Measurements from ENCODE around the gene GSX2.
"Not testable (repeated sequence)": the region's sequence is repeated elsewhere in the genome, so short reads cannot be mapped to it uniquely, and the experiment has no call there.

The GSX2 gene

DNA sequence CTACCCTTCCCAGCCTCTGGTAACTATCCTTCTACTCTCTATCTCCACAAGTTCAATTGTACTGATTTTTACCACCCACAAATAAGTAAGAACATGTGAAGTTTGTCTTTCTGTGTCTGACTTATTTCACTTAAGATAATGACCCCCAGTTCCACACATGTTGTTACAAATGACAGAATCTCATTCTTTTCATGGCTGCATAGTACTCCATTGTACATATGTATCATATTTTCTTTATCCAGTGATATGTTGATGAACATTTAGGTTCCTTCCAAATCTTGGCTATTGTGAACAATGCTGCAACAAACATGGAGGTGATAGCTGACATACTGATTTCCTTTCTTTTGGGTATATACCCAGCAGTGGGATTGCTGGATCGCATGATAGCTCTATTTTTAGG is 27.7 kb downstream of the GSX2 start:
- no peak for DNase-seq (ENCODE audit: extremely low read depth, low read depth)
- TF ChIP-seq, protein P1, sequence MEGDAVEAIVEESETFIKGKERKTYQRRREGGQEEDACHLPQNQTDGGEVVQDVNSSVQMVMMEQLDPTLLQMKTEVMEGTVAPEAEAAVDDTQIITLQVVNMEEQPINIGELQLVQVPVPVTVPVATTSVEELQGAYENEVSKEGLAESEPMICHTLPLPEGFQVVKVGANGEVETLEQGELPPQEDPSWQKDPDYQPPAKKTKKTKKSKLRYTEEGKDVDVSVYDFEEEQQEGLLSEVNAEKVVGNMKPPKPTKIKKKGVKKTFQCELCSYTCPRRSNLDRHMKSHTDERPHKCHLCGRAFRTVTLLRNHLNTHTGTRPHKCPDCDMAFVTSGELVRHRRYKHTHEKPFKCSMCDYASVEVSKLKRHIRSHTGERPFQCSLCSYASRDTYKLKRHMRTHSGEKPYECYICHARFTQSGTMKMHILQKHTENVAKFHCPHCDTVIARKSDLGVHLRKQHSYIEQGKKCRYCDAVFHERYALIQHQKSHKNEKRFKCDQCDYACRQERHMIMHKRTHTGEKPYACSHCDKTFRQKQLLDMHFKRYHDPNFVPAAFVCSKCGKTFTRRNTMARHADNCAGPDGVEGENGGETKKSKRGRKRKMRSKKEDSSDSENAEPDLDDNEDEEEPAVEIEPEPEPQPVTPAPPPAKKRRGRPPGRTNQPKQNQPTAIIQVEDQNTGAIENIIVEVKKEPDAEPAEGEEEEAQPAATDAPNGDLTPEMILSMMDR (IDR thresholded peaks at IDR 0.05; ENCODE audit: low read depth, low read length) = no peak

DNA sequence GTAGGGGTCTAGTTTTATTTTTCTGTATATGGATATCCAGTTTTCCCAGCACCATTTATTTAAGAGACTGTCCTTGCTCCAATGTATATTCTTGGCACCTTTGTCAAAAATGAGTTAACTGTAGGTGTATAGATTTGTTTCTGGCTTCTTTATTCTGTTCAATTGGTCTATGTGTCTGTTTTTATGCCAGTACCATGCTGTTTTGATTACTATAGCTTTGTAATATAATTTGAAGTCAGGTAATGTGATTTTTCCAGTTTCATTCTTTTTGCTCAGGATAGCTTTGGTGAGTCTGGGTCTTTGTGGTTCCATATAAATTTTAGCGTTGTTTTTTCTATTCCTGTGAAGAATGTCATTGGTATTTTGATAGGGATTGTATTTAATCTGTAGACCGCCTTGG is 28.7 kb downstream of the GSX2 start:
- DNase-seq (ENCODE audit: extremely low read depth, low read depth) = not testable (repeated sequence)

DNA sequence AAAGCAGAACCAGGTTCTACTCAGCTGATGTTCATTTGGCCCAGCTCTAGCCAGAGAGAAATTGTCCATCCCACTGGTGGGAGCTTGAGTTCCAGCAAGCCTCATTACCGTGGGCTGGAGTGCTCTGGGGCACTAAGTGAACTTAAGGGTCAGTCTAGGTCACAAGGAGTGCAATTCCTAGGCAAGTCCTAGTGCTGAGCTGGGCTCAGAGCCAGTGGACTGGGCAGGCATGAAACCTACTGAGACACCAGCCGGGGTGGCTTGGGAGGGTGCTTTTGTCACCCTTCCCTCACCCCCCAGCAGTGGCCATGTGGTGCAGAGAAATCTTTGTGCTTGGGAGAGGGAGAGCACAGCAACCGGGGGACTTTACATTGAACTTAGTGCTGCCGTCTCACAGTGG is 39.4 kb downstream of the GSX2 start:
- DNase-seq (ENCODE audit: extremely low read depth, low read depth) = no peak

DNA sequence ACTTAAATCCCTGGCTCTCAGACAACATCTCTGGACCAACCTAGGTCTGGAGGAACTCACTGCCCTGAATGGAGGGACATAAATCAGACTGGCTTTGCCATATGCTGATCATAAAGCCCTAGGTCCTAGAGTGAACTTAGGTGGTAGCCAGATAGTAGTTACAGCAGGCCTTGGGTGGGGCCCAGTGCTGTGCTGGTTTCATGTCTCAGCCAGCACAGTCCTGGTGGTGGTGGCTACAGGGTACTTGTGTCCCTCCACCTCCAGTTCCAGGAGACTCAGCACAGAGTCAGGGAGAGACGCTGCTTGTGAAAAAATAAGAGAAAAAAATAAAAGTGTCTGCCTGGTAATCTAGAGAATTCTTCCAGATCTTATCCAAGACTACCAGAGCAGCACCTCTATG is 40.3 kb downstream of the GSX2 start:
- TF ChIP-seq, protein P1 (IDR thresholded peaks at IDR 0.05; ENCODE audit: low read depth, low read length) = no peak
- no peak for DNase-seq (ENCODE audit: extremely low read depth, low read depth)

More for the DNA sequence above, 39.4 kb downstream of the GSX2 start:
- TF ChIP-seq, protein P1 (IDR thresholded peaks at IDR 0.05; ENCODE audit: low read depth, low read length) = no peak

DNA sequence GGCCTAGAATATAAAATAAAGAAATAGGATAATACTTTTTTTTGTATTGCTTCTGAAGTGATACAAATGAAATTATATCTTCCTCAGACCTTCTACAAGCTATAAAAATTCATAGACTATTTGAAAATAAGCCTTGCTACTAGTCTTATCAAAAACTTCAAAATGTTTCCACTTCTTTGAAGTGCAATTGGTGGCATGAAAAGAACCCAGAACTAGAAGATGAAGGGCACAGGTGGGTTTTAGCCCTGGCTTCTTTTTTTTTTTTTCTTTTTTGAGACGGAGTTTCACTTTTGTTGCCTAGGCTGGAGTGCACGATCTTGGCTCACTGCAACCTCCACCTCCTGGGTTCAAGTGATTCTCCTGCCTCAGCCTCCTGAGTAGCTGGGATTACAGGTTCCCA is 44.2 kb downstream of the GSX2 start:
- TF ChIP-seq, protein P1 (IDR thresholded peaks at IDR 0.05; ENCODE audit: low read depth, low read length) = no peak
- DNase-seq (ENCODE audit: extremely low read depth, low read depth) = no peak

DNA sequence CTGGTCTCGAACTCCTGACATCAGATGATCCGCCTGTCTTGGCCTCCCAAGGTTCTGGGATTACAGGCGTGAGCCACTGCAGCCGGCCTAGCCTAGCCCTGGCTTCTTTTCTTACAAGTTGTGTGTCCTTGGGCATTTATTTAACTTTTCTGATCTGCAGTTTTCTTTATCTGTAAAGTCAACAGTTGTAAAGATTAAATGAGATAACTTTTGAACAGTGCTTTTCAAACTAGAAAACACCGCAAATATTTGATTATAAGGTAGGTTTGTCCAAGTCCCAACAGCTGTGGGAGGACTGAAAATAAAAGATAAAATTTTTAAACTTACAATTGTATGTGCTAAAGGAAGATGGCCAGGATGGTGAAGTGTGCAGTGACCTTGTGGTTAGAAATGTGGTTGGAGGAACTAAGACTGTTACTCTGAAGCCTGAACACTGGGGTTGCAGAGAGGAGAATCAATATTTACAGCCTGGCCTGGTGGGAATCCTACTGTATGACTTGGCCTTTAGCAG is 44.8 kb downstream of the GSX2 start:
- DNase-seq (ENCODE audit: extremely low read depth, low read depth) = no peak
- TF ChIP-seq, protein P1 (IDR thresholded peaks at IDR 0.05; ENCODE audit: low read depth, low read length) = no peak

DNA sequence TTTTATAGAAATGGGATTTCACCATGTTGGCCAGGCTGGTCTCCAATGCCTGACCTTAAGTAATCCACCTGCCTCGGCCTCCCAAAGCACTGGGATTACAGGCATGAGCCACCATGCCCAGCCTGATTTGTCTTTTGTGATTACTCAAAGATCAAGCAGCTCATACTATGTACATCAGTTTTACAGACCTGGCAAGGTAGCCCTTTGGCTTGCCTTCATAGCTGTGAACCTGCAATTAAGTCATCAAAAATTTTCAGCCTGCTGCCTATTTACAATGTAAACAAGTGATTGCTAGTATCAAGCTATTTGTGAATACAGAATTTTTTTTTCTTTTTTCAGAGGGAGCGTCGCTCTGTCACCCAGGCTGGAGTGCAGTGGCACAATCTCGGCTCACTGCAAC is 46.2 kb downstream of the GSX2 start:
- no peak for DNase-seq (ENCODE audit: extremely low read depth, low read depth)

DNA sequence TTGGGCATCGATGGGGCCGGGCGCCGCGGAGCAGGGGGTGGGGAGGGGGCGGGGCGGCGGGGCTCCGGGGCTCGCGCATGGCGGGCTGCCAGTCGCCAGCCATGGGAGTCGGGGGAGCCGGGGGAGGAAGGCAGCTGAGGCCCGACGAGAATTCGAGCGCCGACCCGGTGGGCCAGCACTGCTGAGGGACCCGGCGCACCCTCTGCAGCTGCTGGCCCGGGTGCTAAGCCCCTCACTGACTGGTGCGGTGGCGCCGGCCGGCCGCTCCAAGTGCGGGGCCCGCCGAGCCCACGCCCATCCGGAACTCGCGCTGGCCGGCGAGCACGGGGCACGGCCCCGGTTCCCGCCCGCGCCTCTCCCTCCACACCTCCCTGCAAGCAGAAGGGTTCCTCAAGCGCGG is 49.4 kb downstream of the GSX2 start:
- DNase-seq (ENCODE audit: extremely low read depth, low read depth) = no peak
- TF ChIP-seq, protein P1 (IDR thresholded peaks at IDR 0.05; ENCODE audit: low read depth, low read length) = no peak

More for the DNA sequence above, 46.2 kb downstream of the GSX2 start:
- TF ChIP-seq, protein P1 (IDR thresholded peaks at IDR 0.05; ENCODE audit: low read depth, low read length) = no peak
